Loucy (cell line): Measurements from ENCODE around the gene CRACR2A.

Experiments
- EZH2phosphoT487 ChIP-seq: fragments of 200-600 bp; IDR thresholded peaks from 2 replicates; pipeline ENCODE4 v1.6.1; 2018; ENCODE audit warnings: antibody characterized with exemption, mild to moderate bottlenecking, moderate library complexity, borderline replicate concordance
- TF ChIP-seq, protein P1 (sequence below): fragments of 200-600 bp; sonication (generic); conservative IDR thresholded peaks from 2 replicates; pipeline ENCODE4 v1.5.1; 2014; ENCODE audit warnings: mild to moderate bottlenecking, antibody characterized with exemption, low read length

DNA sequence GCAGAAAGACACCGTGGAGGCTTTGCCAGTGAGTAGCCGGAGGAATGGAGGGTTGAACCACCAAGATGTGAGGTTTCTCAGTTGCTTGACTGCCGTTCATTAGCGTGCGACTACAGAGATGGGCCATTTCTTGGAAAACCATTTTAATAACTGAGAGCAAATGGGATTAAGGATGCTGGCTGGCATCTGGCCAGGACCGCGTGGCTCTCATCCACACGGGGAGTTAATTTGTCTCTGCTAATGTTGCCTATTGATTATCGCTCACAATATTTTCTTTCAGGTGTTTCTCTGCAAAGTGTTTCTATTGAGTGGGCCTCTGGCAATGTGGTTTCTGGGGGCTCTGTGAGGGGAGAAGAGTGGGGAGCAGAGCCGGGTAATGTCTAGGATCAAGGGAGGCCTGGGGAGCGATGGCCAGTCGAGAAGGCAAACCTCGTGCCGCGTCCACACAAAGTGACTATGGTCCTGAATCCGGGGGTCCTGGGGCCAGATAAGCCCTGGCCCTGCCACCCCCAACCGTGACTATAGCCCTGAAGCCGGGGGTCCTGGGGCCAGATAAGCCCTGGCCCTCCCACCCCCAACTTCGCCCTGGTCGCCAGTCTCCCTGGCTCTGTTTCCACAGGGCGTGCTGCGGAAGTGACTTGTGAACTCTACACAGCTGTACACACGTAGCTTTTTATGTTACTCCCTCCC is 151.3 kb downstream of the CRACR2A start:
- TF ChIP-seq, protein P1, sequence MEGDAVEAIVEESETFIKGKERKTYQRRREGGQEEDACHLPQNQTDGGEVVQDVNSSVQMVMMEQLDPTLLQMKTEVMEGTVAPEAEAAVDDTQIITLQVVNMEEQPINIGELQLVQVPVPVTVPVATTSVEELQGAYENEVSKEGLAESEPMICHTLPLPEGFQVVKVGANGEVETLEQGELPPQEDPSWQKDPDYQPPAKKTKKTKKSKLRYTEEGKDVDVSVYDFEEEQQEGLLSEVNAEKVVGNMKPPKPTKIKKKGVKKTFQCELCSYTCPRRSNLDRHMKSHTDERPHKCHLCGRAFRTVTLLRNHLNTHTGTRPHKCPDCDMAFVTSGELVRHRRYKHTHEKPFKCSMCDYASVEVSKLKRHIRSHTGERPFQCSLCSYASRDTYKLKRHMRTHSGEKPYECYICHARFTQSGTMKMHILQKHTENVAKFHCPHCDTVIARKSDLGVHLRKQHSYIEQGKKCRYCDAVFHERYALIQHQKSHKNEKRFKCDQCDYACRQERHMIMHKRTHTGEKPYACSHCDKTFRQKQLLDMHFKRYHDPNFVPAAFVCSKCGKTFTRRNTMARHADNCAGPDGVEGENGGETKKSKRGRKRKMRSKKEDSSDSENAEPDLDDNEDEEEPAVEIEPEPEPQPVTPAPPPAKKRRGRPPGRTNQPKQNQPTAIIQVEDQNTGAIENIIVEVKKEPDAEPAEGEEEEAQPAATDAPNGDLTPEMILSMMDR, result no peak
- TF ChIP-seq EZH2phosphoT487, result no peak
